Measurements from ENCODE around the gene RNF146.
"Not testable (repeated sequence)": the region's sequence is repeated elsewhere in the genome, so short reads cannot be mapped to it uniquely, and the experiment has no call there.

The RNF146 gene

GRCh38 chr6:127266178-127266891, at the start of gene RNF146:
Gene RNF146 (plus strand): TSS chr6:127266864. CDS start chr6:127280339, 13,475 bp downstream.
- peak; percentile 83 for TF ChIP-seq CTCF (conservative IDR thresholded peaks at IDR 0.05; ENCODE audit: low read depth, low read length)
- peak; percentile 91 for DNase-seq (ENCODE audit: low read depth)
- peak within 1 kb of the TSS; percentile 91 for H3K4me3 ChIP-seq (ENCODE audit: low read depth, low read length)

GRCh38 chr6:127219869-127220268, 46.8 kb upstream of the RNF146 start:
- no peak for DNase-seq (ENCODE audit: low read depth)
- H3K4me3 ChIP-seq (ENCODE audit: low read depth, low read length): no peak overlapping the region
- TF ChIP-seq CTCF (conservative IDR thresholded peaks at IDR 0.05; ENCODE audit: low read depth, low read length): no peak

GRCh38 chr6:127221201-127221600, 45.5 kb upstream of the RNF146 start:
- TF ChIP-seq CTCF (conservative IDR thresholded peaks at IDR 0.05; ENCODE audit: low read depth, low read length): no peak
- no peak for DNase-seq (ENCODE audit: low read depth)

GRCh38 chr6:127222418-127222817, 44.2 kb upstream of the RNF146 start:
- no peak overlapping the region for H3K4me3 ChIP-seq (ENCODE audit: low read depth, low read length)
- no peak for DNase-seq (ENCODE audit: low read depth)
- no peak for TF ChIP-seq CTCF (conservative IDR thresholded peaks at IDR 0.05; ENCODE audit: low read depth, low read length)

More at GRCh38 chr6:127221201-127221600, 45.5 kb upstream of the RNF146 start:
- H3K4me3 ChIP-seq (ENCODE audit: low read depth, low read length): no peak overlapping the region

- TF ChIP-seq CTCF (conservative IDR thresholded peaks at IDR 0.05; ENCODE audit: low read depth, low read length): no peak
- no peak overlapping the region for H3K4me3 ChIP-seq (ENCODE audit: low read depth, low read length)
- no peak for DNase-seq (ENCODE audit: low read depth)
These were observed 41.2 kb upstream of the RNF146 start for GRCh38 chr6:127225497-127225896.

- not testable (repeated sequence) for H3K4me3 ChIP-seq (ENCODE audit: low read depth, low read length); DNase-seq (ENCODE audit: low read depth)
These were observed 32.8 kb upstream of the RNF146 start for GRCh38 chr6:127233819-127234218.

- H3K4me3 ChIP-seq (ENCODE audit: low read depth, low read length): no peak overlapping the region
- DNase-seq (ENCODE audit: low read depth): peak; percentile 21
- no peak for TF ChIP-seq CTCF (conservative IDR thresholded peaks at IDR 0.05; ENCODE audit: low read depth, low read length)
These were observed 23.2 kb upstream of the RNF146 start for GRCh38 chr6:127243501-127243900.

Data from choroid plexus epithelial cell (primary cell).